HuH-7 (cell line): ENCODE results near the gene ABCC4.

Source experiments
- DNase-seq: peaks from one replicate; pipeline ENCODE4 v3.0.0; 2011; ENCODE audit warnings: low spot score

The ABCC4 gene

DNA sequence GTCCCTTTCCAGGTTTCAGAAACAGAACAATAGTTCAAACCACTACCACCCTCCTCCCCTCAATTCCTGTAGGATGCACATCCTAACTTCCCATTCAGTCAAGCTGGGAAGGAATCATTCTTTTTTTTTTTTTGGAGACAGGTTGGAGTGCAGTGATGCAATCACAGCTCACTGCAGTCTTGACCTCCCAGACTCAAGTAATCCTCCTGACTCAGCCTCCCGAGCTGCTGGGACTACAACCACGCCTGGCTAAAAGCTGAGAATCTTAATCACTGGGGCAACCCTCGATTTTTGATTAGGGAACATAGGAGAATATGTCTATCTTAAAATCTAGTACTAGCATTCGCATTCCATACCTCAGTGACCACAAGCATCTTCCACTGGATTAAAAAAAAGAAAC is 146.2 kb downstream of the ABCC4 start:
- no peak for DNase-seq

GRCh38 chr13:95154413-95154886 is 146.8 kb downstream of the ABCC4 start:
- no peak for DNase-seq

- DNase-seq = no peak
Observed at GRCh38 chr13:95153647-95154412, 147.4 kb downstream of the ABCC4 start.

- no peak for DNase-seq
Observed at GRCh38 chr13:95151942-95152587, 149.2 kb downstream of the ABCC4 start.

DNA sequence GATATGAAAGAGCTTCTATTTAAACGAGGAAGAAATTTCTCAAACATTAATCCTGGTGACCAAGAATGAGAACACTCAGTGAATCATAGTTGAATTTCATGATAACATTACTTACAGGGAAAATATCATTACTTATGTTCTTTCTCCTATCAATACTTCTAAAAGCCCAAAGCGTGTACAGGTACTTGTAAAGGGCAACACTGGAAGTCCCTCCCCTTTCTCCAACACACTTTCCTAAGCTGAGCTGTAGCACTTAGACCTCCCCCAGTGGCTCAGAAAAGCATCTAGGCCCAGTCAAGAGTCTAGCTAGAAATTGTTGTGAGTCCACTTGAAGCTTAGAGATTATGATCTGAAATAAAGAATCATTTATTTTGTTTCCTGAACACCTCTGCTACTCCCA is 150.7 kb downstream of the ABCC4 start:
- no peak for DNase-seq

DNA sequence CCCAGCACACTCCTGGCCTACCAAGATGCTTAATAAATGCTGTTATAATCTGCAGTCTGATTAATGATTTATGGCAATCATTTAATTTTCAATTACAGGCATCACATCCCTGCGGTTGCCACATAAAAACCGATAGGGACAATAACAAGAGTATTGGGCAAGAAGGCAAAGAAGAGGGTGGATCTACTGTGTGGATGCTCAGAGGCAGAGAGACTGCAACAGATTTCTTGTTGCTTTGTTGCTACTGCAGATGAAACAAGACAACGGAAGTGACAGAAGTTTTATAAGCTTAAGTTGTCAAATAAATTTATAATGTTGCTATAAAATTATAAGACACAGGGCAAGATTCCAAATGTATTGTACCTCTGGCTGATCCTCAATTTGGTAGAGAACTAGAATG is 154.8 kb downstream of the ABCC4 start:
- no peak for DNase-seq

- no peak for DNase-seq
Observed at GRCh38 chr13:95145587-95145986, 155.7 kb downstream of the ABCC4 start.

DNA sequence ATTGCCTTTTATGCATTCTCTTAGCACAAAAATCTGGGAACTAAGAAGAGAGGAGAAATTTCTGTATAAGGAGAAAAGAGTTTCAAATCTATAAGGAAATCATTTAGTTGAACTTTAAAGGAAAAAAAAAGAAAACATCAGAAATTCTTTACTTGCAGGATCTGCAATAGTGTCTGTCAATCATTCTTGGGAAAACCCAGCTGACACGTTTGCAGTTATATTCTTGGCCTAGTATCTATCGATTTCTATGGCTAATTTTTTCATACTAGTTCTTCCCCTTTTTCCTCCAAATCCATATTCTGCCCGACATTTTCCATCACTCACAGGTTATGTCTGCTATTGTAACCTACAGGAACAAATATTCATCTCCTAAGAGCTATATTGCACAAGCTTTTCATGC is 160.7 kb downstream of the ABCC4 start:
- DNase-seq = no peak

DNA sequence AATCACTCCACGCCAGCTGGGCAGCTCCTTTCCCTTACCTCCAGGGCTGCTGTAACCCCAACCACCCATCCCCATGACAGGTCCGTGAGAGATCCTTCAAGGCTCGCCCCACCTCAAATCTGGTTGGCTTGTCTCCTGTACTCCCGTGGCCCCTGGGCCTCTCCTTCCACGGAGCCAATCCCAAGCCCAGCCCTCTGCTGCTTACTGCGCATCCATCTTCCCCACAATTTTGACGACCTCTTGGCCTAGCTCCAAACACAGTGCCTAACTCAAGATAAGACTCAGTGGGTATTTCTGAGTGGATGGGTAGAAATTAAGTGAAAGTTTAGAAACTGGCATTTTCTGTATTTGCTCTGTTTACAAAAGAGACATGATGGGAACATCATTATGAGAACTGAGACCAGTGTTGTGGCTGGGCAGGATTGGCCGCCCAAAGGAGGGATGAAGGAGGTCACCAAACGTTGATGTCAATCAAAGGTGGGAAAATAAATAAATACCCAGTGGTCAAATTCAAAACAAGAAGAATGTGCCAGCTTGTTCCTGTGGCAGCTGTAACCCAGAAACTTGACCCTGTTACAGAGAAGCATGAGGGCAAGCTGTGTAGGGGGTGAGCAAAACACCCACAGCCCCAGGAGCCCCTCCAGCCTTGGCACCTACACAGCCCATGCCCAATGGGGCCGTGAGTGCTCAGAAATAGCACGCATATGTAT is 162.2 kb downstream of the ABCC4 start:
- no peak for DNase-seq

DNA sequence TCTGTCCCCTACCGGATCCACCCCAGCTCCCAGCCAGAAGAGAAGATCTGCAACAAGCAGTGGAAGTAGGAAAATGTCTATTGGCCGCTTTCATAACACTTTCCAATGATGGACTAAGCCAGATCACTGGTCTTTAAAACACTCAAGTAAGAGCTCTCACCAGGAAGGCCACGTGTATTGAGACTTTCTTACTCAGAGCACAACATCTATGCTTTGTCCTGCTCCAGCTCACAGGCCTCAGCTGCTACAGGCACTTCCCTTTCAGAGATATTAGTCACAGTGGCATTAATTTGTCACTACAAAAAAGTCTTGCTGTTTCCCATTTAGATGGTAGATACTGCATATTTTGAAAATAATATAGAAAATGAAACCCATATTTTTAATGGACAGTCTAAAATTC is 164.2 kb downstream of the ABCC4 start:
- no peak for DNase-seq

- no peak for DNase-seq
Observed at GRCh38 chr13:95136638-95137037, 164.6 kb downstream of the ABCC4 start.

DNA sequence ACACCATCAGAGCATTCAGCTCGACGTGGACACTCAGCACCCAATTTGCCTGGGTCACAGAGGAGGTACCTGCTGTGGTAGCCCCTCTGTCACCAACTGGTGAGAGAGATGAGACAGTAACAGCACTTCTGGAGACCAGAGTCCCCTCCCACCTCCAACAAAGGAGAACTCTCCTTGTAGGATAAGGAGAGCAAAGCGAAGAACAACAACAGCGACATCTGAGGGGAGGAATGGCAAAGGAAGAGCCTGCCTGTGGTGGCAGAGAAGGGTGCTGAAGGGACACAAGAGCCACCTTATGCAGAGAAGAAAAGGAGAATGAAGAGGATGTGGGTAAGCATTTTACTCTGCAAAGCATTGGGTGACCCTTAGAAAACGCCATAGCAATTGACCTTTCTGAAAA is 167.8 kb downstream of the ABCC4 start:
- no peak for DNase-seq

DNA sequence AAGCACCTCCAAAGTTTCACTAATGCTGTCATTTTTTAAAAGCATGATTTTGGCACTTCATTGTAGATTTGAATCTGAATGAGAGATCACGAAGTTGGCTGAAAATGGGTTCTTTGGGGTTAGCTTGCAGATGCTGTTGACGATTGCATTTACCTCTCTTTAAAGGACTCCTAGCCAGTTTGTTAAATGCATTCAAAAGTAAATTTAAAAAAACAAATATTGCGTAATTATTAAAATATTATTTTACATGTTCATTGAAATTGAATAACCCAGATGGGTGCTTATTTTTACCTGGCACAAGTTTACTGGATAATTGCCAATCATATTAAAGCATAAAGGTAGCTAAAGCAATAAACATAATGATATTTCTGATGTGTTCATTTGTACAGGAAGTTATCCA is 172.2 kb downstream of the ABCC4 start:
- no peak for DNase-seq

DNA sequence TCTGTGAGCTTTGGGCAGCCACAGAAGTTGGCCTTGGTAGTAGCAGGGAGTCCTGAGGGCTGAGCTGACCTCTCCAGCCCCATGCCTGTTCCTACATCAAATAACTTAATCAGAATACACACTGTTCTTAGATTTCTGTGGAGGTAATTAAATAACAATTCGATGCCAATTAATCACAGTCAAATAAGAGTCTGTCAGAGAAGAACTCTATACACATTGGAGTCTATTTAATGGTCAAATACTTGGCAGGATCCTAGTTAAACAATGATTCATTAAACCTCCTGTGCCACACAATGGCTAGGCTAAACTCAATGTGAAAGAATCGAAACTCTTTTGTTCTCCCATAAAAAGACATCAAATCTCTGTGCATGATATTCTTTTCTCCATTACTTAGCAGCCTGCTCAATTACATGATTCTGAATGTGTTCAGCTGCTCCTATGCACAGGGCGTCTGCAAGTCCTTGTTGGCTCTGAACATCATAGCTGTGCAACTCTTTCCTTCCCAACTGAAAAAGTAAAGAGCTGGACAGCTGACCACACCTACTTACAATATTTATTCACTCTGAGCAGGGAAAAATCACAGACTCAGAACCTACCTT is 173.1 kb downstream of the ABCC4 start:
- no peak for DNase-seq

DNA sequence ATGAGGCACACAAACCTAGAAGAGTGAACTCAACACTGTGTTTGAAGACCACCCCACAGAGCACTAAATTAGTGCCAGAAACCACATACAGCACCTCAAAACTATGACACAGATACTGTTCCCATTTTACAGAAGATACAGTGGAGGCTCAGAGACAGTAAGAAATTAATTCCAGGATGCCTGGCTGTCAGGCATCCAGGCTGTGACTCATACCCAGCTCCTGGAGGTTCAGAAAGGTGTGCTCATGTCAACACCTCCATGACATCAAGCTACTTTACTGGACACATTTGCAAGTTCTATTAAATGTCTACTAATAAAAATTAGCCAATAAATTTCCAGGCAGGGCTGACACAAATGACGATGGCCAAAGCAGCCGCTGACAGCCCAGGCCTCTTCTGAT is 176.3 kb downstream of the ABCC4 start:
- DNase-seq = no peak

DNA sequence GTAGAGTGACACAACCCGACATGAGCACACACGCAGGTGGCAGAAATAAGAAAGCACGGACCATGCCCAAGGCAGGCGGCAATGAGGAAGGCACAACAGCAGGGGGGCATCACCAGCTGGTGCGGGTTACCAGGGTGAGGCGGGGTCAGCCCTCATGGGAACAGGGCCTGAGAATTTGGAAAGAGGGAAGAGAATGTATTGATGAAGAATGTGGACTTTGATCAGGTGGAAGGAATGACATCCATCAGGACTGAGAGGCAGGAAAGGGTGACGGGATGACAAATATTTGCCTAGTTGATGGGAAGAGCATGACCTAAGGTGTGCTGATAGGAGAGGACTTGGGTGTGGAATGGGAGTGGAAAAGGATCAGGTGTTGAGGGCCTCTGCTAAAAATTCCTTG is 177.5 kb downstream of the ABCC4 start:
- peak; percentile 33 for DNase-seq

- no peak for DNase-seq
Observed at GRCh38 chr13:95122063-95122462, 179.2 kb downstream of the ABCC4 start.

GRCh38 chr13:95121516-95121915 is 179.7 kb downstream of the ABCC4 start:
- no peak for DNase-seq

DNA sequence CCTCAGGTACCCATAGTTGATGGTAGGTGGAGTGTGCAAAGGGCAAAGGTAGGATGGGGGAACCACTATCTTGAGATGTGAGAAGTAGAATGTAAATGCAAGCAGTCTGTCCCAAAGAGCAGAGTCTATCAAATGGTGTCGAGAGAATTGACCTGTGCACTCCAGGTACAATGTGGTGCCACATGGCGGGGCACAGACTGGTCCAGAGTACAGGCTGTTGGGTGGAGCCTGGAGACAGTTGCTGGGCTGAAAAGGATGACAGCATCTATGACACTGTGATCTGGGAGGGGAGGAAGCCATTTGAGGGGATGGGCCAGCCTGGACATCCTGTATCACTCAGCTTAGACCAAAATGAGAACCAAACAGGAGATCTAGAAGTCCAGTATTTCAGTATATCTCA is 180.6 kb downstream of the ABCC4 start:
- DNase-seq = no peak

DNA sequence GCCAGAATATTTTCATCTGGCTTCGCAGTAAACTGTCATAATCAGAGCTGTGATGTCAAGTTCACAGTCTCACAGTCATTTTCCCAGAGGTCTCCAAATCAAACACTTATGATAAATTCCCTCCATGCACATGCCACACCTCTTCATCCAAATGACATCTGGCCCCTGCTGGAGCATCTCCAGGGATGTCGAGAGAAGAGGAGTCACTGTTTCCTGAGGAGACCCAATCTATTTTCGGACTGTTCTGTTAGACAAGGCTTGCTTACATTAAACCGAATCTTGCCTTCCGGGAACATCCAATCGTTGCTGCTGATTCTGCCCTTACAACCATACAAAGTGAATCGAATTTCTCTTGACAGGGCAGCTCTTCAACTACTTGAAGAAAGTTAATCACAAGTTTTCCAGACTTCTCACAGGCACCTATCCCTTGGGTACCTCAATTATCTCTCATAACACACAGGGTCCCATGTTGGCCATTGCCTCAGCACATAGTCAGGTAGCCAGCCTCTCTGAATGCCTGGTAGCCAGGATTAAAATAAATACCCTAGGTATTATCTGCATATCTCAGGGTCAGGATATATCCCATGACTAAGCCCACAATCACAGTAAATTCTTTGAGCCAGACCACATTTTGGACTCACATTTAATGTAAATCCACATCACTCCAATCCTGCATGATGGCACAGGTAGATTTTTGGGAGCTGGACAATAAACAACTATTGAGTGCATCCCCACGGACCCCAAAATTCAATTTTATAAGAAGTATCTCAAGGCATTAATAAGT is 182.5 kb downstream of the ABCC4 start:
- DNase-seq = no peak

GRCh38 chr13:95117092-95117491 is 184.2 kb downstream of the ABCC4 start:
- no peak for DNase-seq

GRCh38 chr13:95115525-95115924 is 185.7 kb downstream of the ABCC4 start:
- DNase-seq = no peak
